Ramos (cell line): ENCODE measurements around the gene GNA12.
"Not testable (repeated sequence)": the region's sequence is repeated elsewhere in the genome, so short reads cannot be mapped to it uniquely, and the experiment has no call there.

Source experiments
- in situ Hi-C: fragments of 300-500 bp; cut with MboI; formaldehyde crosslinking; loops from one replicate; pipeline ENCODE4 v1.14.3; 2022; ENCODE audit warnings: low sequenced_read_pairs; ENCODE audit not compliant: unreplicated experiment

Gene GNA12

GRCh38 chr7:2735744-2736143 is 108.4 kb downstream of the GNA12 start:
- in situ Hi-C loops = no loop called here

GRCh38 chr7:2734751-2735571 is 109.1 kb downstream of the GNA12 start:
- in situ Hi-C loops = no loop called here

- in situ Hi-C loops = no loop called here
Observed at GRCh38 chr7:2734084-2734686, 109.9 kb downstream of the GNA12 start.

GRCh38 chr7:2732959-2733584 is 111.0 kb downstream of the GNA12 start:
- in situ Hi-C loops = no loop called here

GRCh38 chr7:2732388-2732787 is 111.7 kb downstream of the GNA12 start:
- in situ Hi-C loops = no loop called here

GRCh38 chr7:2730846-2731770 is 113.0 kb downstream of the GNA12 start:
- in situ Hi-C loops = no loop called here

GRCh38 chr7:2729893-2730716 is 114.0 kb downstream of the GNA12 start:
- in situ Hi-C loops = no loop called here

- in situ Hi-C loops = no loop called here
Observed at GRCh38 chr7:2729031-2729892, 114.8 kb downstream of the GNA12 start.

- in situ Hi-C loops = no loop called here
Observed at GRCh38 chr7:2728316-2729030, 115.6 kb downstream of the GNA12 start.

GRCh38 chr7:2727206-2727605 is 116.9 kb downstream of the GNA12 start:
- in situ Hi-C loops = not testable (repeated sequence)

- in situ Hi-C loops = no loop called here
Observed at GRCh38 chr7:2726316-2727018, 117.6 kb downstream of the GNA12 start.

- in situ Hi-C loops = no loop called here
Observed at GRCh38 chr7:2725178-2726105, 118.7 kb downstream of the GNA12 start.

GRCh38 chr7:2724453-2725177 is 119.5 kb downstream of the GNA12 start:
- in situ Hi-C loops = no loop called here

- in situ Hi-C loops = not testable (repeated sequence)
Observed at GRCh38 chr7:2724036-2724435, 120.1 kb downstream of the GNA12 start.

GRCh38 chr7:2723138-2723850 is 120.8 kb downstream of the GNA12 start:
- in situ Hi-C loops = no loop called here
